Superior temporal gyrus (tissue), 1 donor: ENCODE results near the gene PCNX1.
A peak's percentile ranks its signal among the peaks of the same experiment; 100 is the strongest.

Experiments
- DNase-seq: peaks from one replicate; pipeline ENCODE4 v3.0.0-alpha.2; 2016; ENCODE audit errors: extremely low spot score

The PCNX1 gene

DNA sequence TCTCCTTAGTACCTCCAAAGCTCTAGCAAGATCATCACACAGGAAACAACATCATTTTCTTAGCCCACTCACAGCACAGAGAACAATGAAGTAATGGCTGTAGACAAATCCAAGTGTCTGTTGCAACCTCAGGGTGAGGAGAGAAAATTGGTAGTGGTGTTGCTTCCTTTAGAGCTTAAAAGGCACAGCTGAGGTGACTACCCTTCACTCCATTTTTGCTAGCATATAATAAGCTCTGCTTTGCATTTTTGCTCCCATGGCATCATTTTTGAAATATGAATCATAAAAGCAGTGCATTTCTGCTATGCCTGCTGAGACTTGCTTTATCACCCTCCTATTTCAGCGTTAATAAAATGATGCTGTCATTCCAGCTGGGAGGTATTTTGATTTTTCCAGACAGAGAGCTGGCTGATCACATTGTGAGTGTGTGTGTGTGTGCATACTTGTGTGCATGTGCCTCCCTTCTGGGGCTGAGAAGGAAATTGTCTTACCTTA, 18.5 kb upstream of the PCNX1 start:
- DNase-seq = no peak

DNA sequence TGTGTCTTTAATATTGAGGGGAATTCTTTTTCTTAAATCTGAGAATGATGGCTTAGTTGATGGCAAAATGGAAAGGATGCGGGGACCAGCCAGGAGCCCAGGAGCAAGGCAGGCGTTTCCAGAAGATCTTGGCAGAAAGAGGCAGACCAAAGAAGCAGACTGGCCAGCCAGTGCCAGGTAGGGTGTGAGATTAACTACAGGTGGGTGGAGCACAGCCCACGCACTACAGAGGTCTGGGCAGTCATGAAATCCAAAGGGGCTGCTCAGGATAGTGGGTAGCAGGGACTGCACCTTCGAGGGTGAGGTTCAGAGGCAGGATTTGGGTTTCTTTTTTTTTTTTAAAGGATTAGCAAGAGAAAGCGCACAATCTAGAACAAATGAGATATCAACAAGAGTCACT, 17.7 kb upstream of the PCNX1 start:
- no peak for DNase-seq

DNA sequence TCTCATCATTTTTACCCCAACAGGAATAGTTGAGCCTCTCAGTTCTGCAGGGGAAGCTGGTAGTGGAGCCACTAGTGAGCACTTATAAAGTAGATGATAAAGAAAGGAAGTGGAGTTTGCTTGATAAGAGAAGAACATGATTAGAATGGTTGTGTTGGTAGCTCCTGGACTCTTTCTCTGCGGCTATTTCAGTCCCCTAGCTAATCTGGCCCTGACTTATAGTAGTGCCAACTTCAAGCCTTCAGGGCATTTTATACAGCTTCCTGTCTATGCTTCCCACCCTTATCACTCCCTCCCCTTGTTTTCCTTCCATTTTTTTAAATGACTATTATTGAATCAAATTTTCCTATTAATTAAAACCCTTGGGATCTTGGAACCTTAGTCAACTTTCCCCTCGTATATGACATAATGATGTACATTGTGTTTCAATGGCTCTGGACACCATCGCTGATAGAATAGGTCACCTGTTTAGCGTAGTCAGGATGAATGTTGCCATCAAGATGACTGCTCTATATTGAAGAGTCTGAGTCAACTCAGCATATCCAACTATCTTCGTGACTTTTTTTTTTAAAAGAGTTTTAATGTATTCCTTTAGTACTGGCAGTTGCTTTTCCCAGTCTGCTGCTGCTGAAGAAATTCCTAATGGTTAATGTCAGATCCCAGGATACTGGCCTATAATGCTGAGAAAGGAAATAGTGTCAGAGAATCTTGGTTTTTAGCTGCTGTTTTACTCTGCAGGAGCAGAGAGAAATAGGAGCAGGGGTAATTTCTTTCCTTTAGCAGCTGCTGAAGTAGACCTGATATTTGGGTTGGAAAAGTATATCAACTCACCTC, 16.2 kb upstream of the PCNX1 start:
- no peak for DNase-seq

DNA sequence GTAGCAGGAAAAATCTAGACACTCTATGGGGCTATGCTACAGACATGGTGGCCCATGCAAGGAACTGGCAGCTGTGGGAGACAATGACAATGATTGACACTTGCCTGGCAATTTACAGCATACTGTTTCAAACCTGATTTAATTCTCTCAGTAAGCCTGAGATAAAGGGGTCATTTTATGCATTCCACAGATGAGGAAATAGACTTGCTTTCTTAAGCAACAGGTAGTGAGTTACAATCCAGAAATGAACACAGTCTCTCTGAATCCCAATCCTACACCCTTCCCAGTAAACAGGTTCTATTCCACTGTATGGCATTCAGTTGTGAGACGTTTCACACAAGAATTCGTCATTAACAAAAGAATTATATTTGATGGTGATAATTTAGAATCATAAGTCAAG, 15.5 kb upstream of the PCNX1 start:
- DNase-seq = no peak

DNA sequence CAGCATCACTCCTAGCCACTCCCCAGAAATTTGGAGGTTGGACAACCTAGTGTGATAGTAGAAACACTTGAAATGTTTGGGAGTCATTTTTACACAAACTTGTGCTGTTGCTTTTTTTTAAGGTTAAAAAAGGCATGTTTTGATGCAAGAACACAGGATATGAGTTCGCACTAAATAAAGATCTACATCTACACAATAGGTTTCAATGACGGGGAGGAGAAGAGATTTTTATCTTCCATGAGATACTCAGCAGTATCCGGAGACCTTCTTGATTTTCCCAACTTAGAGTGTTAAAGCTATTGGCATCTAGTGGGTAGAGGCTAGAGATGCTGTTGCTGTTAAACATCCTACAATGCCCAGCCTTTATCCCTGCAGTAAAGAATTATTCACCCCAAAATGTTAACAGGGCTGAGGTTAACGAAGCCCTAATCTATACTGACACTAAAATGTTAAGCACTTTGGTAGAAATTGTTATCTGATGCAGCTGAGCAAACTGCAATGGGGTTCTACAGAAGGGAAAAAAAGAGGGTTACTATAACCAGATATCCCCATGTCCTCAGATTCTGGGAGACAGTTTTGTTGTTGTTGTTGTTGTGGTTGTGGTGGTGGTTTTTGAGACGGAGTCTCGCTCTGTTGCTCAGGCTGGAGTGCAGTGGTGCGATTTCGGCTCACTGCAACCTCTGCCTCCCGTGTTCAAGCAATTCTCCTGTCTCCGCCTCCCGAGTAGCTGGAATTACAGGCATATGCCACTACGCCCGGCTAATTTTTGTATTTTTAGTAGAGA, 14.0 kb upstream of the PCNX1 start:
- no peak for DNase-seq

DNA sequence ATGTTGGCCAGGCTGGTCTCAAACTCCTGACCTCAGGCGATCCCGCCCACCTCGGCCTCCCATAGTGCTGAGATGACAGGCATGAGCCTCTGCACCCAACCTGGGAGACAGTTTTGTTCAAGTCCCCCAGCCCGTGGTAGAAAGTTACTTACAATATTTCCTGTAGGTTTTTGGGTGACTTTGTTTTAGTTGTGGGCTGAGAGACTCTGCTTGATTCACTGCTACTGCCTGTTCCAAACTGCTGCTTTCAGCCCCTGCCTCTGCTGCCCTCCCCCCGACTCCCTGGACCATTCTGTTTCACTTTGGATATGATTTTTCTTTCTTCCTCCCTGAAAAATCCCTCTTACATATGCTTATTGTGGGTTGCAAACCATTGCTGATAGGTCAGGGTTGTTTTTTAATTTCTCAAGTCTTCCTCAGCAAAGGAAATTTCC, 13.4 kb upstream of the PCNX1 start:
- no peak for DNase-seq

DNA sequence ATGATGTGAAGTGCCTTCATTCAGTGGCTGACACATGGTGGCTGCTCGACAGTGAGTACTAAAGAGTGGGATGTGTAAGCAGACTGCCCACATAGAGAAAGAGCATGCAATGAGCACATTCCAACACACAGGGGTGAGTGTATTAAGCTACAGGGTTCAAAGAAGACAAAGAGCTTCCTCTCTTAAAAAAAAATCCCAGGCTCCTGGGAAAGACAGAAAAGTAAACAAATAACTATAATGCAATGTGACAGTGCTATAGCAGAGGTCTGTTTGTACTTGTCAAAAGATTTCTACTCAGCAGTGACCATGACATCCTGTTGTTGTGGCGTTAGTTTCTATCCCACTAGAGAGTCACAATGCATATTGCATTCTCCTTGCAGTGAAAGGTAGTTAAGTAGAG, 12.4 kb upstream of the PCNX1 start:
- no peak for DNase-seq

DNA sequence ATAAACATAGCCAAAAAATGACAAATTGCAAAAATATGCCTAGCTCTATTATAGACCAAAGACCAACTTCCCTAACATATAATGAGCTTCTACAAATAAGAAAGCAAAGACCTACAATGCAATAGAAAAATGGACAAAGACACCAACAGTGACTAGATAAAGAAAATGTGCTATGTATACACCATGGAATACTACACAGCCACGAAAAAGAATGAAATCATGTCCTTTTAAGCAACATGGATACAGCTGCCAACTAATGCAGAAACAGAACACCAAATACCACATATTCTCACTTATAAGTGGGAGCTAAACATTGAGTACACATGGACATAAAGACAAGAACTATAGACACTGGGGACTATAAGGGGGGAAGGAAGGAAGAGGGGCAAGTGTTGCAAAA, 10.9 kb upstream of the PCNX1 start:
- DNase-seq = no peak

DNA sequence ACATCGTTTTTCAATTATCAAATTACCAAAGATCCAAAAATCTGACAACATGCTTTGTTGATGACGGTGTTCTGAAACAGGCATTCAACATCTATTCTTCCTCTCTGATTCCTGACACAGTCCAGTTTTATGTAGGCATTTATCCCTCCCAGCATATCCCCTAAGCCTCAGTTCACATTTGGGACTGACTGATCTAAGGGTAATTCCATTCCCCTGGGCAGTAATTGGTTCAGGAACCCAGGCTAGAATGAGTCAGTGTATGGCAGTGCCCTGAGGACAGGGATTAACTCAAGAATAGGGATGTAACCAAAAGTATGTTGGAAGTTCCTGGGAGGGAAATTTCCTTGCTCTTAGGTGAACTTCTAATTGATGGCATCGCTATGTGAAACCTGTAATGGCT, 10.3 kb upstream of the PCNX1 start:
- DNase-seq = no peak

DNA sequence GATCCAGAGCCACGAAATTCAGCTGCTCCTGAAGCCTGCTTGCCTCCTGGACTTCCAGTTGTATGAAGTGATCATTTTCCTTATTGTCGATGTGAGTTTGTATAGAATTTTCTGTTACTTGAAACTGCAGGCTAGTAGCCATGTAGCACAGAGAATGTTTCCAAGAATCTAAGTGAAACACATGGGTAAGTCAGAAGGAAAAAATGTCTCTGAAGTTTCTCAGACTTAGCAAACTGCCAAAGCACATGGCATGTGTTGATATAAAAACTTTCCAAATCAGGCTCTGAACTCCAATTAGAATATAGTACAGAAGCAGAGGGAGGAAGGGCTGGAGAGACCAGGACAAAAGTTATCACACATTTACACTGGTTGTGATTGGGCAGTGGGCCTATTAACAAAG, 9.8 kb upstream of the PCNX1 start:
- DNase-seq = no peak

DNA sequence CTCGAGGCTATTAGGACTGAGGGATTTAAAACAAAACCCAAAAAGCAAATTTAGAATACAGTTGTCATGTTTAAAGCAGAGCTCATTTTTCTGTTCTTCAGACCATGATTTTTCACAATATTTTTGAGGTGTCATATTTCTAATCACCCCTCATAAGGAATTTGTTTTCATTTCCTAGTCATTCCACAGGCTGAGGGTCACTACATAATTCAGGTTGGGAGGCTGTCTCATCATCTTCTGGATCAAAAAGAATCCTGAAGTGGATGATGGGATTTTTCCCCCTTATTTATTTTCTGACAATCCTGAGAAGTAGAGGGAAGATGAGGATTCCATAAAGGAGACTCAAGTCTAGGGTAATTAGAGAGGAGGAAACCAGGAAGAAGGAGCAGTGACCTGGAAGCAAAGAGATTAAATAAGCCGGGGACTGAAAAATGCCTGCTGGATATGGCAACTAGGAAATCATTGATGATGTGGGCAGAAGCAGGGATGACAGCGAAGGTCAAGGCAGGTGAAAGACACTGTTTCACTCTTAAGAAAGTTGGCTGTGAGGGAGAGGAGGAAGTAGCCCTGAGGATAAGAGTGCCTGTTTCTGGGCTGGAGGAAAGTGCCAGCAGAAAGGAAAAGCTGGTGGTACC, 9.0 kb upstream of the PCNX1 start:
- no peak for DNase-seq

DNA sequence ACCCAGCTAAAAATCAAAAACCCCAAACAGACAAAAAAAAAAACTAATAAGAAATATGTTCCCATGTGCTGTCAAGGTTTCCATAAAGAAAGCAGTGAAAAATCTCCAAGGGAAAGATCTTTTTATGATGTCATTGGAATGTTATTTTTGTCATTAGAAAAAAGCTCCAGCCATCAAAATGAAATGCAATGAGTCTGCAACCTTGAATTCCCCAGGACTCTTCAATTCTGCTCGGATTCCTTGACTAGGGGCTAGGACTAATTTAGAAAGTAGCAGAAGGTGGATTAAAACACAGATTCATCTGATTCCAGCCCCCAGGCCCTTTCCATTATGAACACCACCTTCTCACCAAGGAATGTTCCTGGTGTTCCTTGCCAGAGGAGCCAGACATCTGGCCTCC, 6.0 kb upstream of the PCNX1 start:
- no peak for DNase-seq

DNA sequence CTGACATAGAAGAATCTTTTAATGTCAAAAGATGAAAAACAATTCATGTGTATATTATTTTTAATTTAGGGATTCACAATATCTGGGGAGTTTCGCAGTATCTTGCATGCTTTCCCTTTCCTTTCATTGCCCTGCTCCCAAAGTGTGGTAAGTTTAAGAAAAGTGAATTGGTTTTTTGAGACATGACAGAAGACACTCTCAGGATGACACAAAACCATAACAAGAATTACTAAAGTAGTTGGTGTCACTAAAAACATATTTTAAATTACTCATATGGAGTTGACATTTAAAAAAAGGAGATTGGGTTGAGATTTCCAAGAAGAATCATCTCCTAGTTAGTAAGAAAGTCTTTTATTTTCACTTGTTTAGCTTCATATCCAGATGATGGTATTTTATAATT, 5.1 kb upstream of the PCNX1 start:
- no peak for DNase-seq

DNA sequence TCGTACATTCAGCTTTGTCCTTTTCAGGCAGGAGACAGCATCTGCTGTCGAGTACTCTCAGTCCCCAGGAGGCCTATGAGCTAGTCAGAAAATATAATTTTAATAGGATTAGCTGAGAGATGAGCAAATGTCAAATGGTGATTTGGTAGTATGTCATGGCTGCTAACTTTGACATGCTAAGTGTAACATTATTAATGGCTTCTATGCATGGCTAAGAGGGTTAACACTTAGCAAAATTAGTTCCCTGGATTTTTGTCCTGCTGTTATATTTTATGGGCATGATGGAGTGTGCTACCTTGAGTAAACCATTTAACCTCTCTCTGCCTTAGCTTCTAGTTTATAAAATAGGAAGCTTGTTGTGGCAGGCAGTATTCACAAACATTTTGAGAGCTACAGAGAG, 2.9 kb upstream of the PCNX1 start:
- no peak for DNase-seq

DNA sequence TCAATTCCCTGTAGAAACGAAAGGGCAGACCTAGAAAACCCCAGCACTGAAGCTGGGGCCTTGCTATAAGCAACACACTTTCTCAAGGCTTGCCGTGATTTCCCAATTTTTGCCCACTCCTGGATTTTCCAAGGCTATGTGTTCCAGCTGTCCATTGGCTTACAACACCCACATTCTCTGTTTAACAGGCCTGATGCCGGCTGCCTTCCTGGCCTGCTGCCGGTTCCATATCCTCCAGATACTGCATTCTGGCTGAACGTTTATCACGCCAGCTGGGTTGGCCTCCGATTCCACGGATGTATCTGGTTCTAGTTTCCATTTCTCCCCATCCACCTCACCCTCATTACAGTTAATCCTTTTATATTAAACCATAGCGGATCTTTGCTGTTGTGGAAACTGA, 2.0 kb upstream of the PCNX1 start:
- DNase-seq = peak; percentile 46

DNA sequence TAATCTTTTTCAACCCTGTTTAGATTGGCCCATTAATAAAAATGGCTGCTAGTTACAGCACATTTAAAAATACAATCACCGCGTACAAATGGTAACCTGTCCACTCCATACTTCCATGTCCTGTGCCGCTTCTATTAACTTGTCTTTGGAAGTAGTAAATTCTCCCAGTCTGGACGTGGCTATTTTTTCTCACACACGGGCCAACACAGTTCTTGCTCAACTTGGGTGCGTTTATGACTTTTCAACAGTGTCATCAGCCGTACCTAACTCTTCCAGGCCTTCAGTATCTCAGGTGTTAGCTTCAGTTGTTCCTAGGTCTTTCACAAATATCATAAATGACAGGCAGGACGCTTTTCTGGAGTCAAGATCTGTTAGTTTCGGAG, 475 bp upstream of the PCNX1 start:
- DNase-seq = no peak

DNA sequence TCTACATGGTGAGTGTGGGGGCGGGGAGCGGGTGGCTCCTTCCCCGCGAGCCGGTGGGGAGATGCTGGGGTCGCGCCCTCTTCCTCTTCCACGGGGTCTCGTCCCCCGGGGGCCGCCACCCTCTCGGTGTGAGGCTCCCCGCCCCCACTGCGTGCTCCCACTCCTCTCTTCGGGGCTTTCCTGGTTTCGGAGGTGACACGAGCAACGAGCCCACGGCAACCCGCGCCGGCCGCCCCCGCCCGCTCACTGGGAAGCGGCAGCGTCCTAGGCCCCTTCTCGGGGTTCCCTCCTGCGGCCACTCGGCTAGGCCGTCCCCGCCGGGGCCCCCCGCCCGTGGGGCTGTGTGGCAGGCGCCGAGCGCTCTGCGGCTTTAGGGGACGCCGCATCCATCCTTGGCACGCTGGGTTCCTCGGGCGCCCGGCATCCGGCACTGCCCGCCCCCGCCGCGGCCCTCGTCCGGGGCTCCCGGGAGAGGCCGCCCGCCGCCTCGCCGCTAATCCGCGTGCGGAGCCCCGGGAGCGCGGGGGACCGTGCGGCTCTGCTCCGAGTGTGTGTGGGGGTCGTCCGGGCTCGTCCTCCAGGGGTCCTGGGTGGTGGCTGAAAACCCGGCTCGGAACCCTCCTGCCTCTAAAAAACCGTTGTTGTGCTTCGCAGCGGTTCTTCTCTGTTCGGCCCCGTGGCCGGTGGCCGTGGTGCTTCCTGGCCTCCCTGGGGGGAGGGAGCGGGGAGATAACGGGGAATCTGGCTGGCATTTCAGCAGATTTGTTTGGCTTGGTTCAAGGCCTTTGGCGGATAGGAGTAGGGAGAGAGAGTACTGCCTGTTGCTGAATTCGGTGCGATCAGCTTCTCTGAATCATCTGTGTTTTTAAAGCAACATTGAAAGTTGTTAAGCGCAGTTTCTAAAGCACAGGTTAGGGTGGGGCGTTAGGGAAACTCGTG, 1.0 kb downstream of the PCNX1 start:
- DNase-seq = peak; percentile 49

DNA sequence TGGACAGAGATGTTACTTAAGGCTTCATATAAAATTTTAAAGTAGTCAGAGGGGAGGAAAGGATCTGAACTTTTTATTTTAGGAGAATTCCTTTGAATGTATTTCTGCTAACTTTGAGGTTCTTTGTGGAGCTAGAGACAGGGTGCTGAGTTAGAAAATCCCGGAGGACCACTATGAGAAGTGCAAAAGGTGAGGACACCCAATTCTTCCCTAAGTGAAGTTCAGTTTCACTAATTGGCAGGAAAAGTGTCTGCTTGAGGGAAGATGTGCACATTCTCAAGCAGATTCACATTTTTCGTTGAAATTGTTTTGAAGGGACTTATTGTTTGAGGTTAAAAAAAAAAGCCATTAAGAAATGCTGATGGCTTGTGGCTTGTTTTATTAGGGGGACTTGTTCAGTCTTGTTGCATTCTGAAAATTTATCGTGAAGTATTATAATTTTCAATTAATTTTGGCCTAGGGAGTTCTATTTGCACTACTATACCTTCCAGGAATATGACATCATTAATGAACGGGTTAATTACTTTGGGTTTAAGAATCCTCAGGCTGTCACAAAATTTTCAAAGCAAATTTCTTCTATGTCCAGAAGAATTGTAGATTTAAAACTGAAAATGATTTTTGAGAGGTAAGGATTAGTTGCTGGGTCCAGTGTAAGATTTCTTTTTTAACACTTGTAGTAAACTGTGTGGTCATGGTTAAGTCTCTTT, 1.8 kb downstream of the PCNX1 start:
- peak; percentile 23 for DNase-seq

DNA sequence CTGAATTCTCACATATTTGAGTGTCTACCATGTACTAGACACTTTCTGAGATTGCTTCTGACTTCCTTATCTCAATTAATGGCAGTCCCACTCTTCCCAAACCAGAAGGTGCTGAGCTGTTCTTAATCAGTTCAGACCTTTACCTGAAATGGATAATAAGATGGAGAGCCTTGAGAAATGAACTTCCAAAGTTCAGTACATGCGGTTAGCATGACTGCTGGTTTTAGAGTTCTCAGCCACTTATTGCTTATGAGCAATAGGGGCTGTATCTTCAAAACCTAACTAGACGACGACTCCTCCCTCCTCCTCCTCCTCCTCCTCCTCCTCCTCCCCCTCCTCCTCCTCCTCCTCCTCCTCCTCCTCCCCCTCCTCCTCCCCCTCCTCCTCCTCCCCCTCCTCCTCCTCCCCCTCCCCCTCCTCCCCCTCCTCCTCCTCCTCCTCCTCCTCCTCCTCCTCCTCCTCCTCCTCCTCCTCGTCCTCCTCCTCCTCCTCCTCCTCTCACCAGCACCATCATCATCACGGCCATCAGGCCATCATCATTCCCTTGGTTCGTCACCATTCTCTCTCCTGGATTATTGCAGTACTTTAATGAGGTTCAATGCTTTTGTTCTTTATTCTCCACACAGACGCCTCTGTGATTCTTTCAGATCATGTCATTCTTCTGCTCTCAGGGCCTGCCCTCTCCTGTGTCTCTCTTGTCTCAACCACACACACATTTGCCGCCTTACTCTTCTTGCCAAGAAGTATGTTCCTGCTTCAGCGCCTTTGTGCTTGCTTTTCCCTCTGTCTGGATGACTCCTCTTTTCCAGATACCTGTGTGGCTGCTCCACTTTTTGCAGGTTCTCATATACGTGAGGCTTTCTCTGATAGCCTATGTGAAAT, 2.7 kb downstream of the PCNX1 start:
- DNase-seq = no peak

DNA sequence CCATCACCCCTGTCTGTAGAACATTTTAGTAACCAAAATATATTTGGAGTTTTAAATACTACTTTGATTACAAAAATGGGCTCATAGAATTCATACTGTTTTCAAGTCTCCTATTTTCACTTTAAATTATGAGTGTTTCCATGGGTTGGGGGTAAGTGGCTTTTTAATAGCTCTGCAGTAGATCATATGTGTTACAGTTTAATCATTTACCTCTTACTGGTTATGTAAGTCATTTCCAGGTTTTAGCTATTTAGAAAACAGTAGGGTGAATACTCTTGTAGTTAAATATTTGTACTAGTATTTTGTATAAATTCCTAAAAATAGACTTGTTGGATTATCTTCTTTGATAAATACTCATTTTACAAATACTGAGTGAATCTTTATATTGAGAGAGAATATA, 8.2 kb downstream of the PCNX1 start:
- DNase-seq = no peak
